Measurements from ENCODE around the gene HLCS.

The HLCS gene

GRCh38 chr21:36807422-36807928 lies 159.0 kb downstream of the HLCS start:
- DNase-seq (ENCODE audit: insufficient read length, low spot score) (no peak), FAIRE-seq (no peak)
- no peak for TF ChIP-seq POLR2A (IDR thresholded peaks at IDR 0.05; ENCODE audit: low read depth, low read length)

GRCh38 chr21:36806103-36806502 lies 160.4 kb downstream of the HLCS start:
- FAIRE-seq (no peak), DNase-seq (ENCODE audit: insufficient read length, low spot score) (no peak)
- TF ChIP-seq POLR2A (IDR thresholded peaks at IDR 0.05; ENCODE audit: low read depth, low read length) = no peak

GRCh38 chr21:36804874-36805611 lies 161.4 kb downstream of the HLCS start:
- DNase-seq (ENCODE audit: insufficient read length, low spot score) (no peak), FAIRE-seq (no peak)
- TF ChIP-seq POLR2A (IDR thresholded peaks at IDR 0.05; ENCODE audit: low read depth, low read length) = no peak

GRCh38 chr21:36803816-36804439 lies 162.5 kb downstream of the HLCS start:
- TF ChIP-seq POLR2A (IDR thresholded peaks at IDR 0.05; ENCODE audit: low read depth, low read length) = no peak
- DNase-seq (ENCODE audit: insufficient read length, low spot score) = no peak
- FAIRE-seq = no peak

GRCh38 chr21:36803051-36803645 lies 163.3 kb downstream of the HLCS start:
- TF ChIP-seq POLR2A (IDR thresholded peaks at IDR 0.05; ENCODE audit: low read depth, low read length) = no peak
- no peak for FAIRE-seq
- no peak for DNase-seq (ENCODE audit: insufficient read length, low spot score)

- DNase-seq (ENCODE audit: insufficient read length, low spot score) (no peak), FAIRE-seq (no peak)
- TF ChIP-seq POLR2A (IDR thresholded peaks at IDR 0.05; ENCODE audit: low read depth, low read length) = no peak
Observed at GRCh38 chr21:36800734-36801133, 165.7 kb downstream of the HLCS start.

GRCh38 chr21:36799869-36800268 lies 166.6 kb downstream of the HLCS start:
- DNase-seq (ENCODE audit: insufficient read length, low spot score) = no peak
- TF ChIP-seq POLR2A (IDR thresholded peaks at IDR 0.05; ENCODE audit: low read depth, low read length) = no peak
- no peak for FAIRE-seq

- DNase-seq (ENCODE audit: insufficient read length, low spot score) (no peak), FAIRE-seq (no peak)
- no peak for TF ChIP-seq POLR2A (IDR thresholded peaks at IDR 0.05; ENCODE audit: low read depth, low read length)
Observed at GRCh38 chr21:36798491-36798890, 168.0 kb downstream of the HLCS start.

- FAIRE-seq (no peak), DNase-seq (ENCODE audit: insufficient read length, low spot score) (no peak)
- TF ChIP-seq POLR2A (IDR thresholded peaks at IDR 0.05; ENCODE audit: low read depth, low read length) = no peak
Observed at GRCh38 chr21:36796070-36796469, 170.4 kb downstream of the HLCS start.

GRCh38 chr21:36792505-36792967 lies 173.9 kb downstream of the HLCS start:
- peak; percentile 65 for DNase-seq (ENCODE audit: insufficient read length, low spot score)

GRCh38 chr21:36791695-36792470 lies 174.6 kb downstream of the HLCS start:
- FAIRE-seq = no peak
- no peak for TF ChIP-seq POLR2A (IDR thresholded peaks at IDR 0.05; ENCODE audit: low read depth, low read length)
- no peak for DNase-seq (ENCODE audit: insufficient read length, low spot score)

More at GRCh38 chr21:36792505-36792967, 173.9 kb downstream of the HLCS start:
- TF ChIP-seq POLR2A (IDR thresholded peaks at IDR 0.05; ENCODE audit: low read depth, low read length) = no peak
- FAIRE-seq = no peak

- DNase-seq (ENCODE audit: insufficient read length, low spot score) (no peak), FAIRE-seq (no peak)
- no peak for TF ChIP-seq POLR2A (IDR thresholded peaks at IDR 0.05; ENCODE audit: low read depth, low read length)
Observed at GRCh38 chr21:36791180-36791579, 175.3 kb downstream of the HLCS start.

GRCh38 chr21:36790616-36791015 lies 175.9 kb downstream of the HLCS start:
- TF ChIP-seq POLR2A (IDR thresholded peaks at IDR 0.05; ENCODE audit: low read depth, low read length) = no peak
- FAIRE-seq = no peak
- DNase-seq (ENCODE audit: insufficient read length, low spot score) = no peak

All from H54 (cell line).